ENCODE results near the gene PLN.

PLN gene

DNA sequence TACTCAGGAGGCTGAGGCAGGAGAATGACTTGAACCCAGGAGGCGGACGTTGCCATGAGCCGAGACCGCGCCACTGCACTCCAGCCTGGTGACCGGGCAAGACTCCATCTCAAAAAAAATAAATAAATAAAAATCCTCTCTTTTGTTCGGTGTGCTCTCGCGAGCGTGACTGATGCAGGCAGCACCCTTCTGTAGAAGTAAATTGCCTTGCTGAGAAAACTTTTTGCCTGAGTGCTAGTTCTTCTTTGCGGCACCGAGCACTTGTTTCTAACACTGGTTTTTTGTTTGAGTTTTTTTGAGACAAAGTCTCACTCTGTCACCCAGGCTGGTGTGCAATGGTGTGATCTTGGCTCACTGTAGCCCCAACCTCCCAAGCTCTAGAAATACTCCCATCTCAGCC is 30.5 kb downstream of the PLN start:
- no peak overlapping the region for H3K4me3 ChIP-seq (ENCODE audit: low read depth, low read length)
- TF ChIP-seq, protein P1, sequence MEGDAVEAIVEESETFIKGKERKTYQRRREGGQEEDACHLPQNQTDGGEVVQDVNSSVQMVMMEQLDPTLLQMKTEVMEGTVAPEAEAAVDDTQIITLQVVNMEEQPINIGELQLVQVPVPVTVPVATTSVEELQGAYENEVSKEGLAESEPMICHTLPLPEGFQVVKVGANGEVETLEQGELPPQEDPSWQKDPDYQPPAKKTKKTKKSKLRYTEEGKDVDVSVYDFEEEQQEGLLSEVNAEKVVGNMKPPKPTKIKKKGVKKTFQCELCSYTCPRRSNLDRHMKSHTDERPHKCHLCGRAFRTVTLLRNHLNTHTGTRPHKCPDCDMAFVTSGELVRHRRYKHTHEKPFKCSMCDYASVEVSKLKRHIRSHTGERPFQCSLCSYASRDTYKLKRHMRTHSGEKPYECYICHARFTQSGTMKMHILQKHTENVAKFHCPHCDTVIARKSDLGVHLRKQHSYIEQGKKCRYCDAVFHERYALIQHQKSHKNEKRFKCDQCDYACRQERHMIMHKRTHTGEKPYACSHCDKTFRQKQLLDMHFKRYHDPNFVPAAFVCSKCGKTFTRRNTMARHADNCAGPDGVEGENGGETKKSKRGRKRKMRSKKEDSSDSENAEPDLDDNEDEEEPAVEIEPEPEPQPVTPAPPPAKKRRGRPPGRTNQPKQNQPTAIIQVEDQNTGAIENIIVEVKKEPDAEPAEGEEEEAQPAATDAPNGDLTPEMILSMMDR (IDR thresholded peaks at IDR 0.05; ENCODE audit: borderline replicate concordance, insufficient read depth, low read depth, low read length) = no peak

DNA sequence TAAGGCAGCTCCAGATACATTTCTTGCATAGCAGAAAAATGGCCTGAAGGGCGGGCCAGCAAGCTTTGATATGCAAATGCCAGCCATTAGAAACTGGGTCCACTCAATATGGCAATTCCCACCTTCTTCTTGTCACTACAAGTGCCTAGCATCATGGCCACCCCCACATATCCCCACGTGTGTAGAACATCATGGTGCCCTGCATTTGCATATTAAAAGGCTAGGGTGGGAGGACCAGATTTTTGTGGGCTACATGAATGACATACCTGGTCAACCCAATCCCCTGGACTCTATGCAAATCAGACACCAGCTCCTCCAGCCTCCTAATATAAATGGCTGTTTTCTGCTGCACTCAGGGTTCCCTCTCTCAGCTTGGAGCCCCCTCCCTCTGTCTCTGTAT is 31.7 kb downstream of the PLN start:
- no peak overlapping the region for H3K4me3 ChIP-seq (ENCODE audit: low read depth, low read length)
- TF ChIP-seq, protein P1 (IDR thresholded peaks at IDR 0.05; ENCODE audit: borderline replicate concordance, insufficient read depth, low read depth, low read length) = no peak

DNA sequence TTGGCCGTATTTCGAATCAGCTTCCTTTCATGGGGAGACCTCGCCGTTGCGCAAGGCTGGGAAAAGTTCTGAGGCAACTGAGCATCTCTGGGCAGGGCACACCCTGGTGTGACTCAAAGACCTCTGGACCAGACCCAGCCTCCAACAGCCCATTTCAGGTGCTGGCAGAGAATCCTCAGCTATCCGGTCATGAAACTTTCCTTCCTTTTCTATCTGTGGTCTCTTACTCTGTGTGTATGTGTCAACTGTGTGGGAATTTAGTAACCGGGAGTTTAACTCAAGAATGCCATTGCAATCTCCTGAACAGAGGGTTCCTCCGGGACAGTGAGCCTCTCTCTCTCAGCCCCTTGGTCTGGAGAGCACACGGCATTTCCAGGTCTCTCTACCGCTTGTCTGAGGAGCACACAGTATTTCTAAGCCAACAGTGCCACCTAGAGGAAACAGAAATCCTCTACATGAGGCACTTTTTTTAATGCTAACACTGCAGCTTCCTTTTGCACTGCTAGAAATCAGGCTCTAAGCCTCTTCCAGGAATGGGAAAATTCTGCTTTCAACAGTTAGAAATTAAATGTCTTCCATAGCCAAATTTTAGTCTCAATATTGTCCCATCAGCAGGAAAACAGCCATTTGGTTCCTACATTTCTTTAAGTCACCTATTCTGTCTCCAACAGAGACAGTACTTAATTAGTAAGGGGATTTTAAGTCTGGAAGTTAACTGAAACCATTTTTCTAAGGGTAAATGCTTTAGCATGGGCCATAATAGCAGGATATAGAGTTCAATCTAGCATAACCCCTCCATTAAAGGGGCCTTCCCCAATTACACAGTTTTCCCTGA is 32.7 kb downstream of the PLN start:
- TF ChIP-seq, protein P1 (IDR thresholded peaks at IDR 0.05; ENCODE audit: borderline replicate concordance, insufficient read depth, low read depth, low read length) = peak; percentile 17; the same call in 1 of the 2 replicates
- H3K4me3 ChIP-seq (ENCODE audit: low read depth, low read length) = no peak overlapping the region

GRCh38 chr6:118581489-118581959 is 33.4 kb downstream of the PLN start:
- TF ChIP-seq, protein P1 (IDR thresholded peaks at IDR 0.05; ENCODE audit: borderline replicate concordance, insufficient read depth, low read depth, low read length) = no peak
- H3K4me3 ChIP-seq (ENCODE audit: low read depth, low read length) = no peak overlapping the region

- no peak overlapping the region for H3K4me3 ChIP-seq (ENCODE audit: low read depth, low read length)
- TF ChIP-seq, protein P1 (IDR thresholded peaks at IDR 0.05; ENCODE audit: borderline replicate concordance, insufficient read depth, low read depth, low read length) = no peak
Observed at GRCh38 chr6:118584911-118585310, 36.8 kb downstream of the PLN start.

- TF ChIP-seq, protein P1 (IDR thresholded peaks at IDR 0.05; ENCODE audit: borderline replicate concordance, insufficient read depth, low read depth, low read length) = no peak
- H3K4me3 ChIP-seq (ENCODE audit: low read depth, low read length) = no peak overlapping the region
Observed at GRCh38 chr6:118586746-118587485, 38.8 kb downstream of the PLN start.
